Activated CD8-positive, alpha-beta T cell treated with anti-CD3 and anti-CD28 coated beads for 36 hours (primary cell): Measurements from ENCODE around the gene HOXD8. TPM values are rescaled to one million over a fixed set of nuclear protein-coding genes. Genes with fewer than 3 reads are reported as not detected.

Source experiments
- ATAC-seq: fragments of 200-7000 bp; cut with Tn5 transposase; one replicate; pipeline ENCODE4 v1.10.0; 2021; ENCODE audit warnings: mild to moderate bottlenecking, moderate library complexity
- CTCF ChIA-PET: fragments of 350-600 bp; sonication (Branson Sonifier 250); formaldehyde crosslinking; loops from one replicate; lab custom pipeline; 2021; ENCODE audit warnings: antibody characterized with exemption; lab: Charles Lee
- POLR2A ChIA-PET: fragments of 350-600 bp; sonication (Branson Sonifier 250); formaldehyde crosslinking; loops from one replicate; lab custom pipeline; 2021; ENCODE audit warnings: antibody characterized with exemption; lab: Charles Lee
- DNase-seq: peaks from one replicate; pipeline ENCODE4 v3.0.0-alpha.2; 2020
- H3K27ac Mint-ChIP-seq: one replicate; pipeline ENCODE4 v1.8.0; 2021; ENCODE audit warnings: mild to moderate bottlenecking, mixed read lengths
- H3K27me3 Mint-ChIP-seq: one replicate; pipeline ENCODE4 v1.8.0; 2021; ENCODE audit warnings: mixed read lengths
- H3K36me3 Mint-ChIP-seq: one replicate; pipeline ENCODE4 v1.8.0; 2021; ENCODE audit warnings: low read depth, mixed read lengths
- H3K4me1 Mint-ChIP-seq: one replicate; pipeline ENCODE4 v1.8.0; 2021; ENCODE audit warnings: low read depth, mixed read lengths
- H3K4me3 Mint-ChIP-seq: one replicate; pipeline ENCODE4 v1.8.0; 2021; ENCODE audit warnings: mild to moderate bottlenecking, moderate library complexity, mixed read lengths
- H3K9me3 Mint-ChIP-seq: one replicate; pipeline ENCODE4 v1.8.0; 2021; ENCODE audit warnings: mixed read lengths
- intact Hi-C: fragments of 100-400 bp; cut with micrococcal nuclease; formaldehyde crosslinking; loops from one replicate; pipeline ENCODE4 v1.10.0; 2022
- total RNA-seq, 2 experiments: library from RNA; stranded (reverse); gene quantifications; one replicate each; pipeline ENCODE4 v1.2.3, GENCODE V29; 2021
- TF ChIP-seq, protein P1 (sequence below): fragments of 200-600 bp; IDR thresholded peaks from one replicate; pipeline ENCODE4 v1.8.0; 2022; ENCODE audit warnings: antibody characterized with exemption, mild to moderate bottlenecking

The HOXD8 gene
- total RNA-seq, 2 experiments from 2014 or later = not detected

DNA sequence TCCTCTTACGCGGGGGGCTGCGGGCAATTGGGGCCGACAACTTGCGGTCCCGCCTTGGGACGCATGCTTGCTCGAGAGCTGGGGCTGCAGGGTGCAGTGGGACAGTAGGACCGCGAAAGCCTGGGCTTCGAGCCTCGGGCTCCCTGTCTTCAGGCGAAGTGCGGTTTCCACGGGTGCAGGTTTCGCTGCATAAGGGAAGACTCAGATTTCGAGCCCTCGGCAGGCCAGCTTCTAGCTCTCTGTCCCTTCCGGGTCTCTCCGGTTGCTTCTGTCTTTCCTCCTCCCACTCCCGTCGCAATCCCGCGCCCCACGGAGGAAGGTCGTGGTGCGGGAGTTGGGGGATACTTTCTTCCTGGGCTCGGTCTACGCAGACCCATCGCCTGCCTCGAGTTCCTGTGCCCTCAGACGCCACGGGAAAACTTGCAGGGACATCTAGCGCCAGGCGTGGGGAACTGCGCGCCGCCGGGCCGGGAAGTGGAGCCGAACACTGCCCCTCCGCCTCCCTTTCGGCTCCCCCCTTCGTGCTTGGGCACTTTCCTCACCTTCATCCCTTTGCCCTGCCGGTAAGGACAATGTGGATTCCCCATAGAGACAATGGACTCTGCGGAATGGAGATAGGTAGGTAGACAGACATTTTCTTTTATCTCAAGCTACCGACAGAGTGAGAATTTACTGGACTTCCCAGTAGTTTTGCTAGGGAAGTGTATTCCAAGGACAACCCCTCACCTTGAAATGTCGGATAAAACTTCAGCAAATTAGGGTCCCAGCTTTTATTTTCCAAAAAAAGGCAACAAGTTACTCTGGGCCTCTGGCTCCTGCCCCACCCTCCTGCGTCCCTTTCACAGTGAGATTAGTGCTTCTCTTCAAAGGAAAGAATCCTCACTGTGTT, 41.2 kb upstream of the HOXD8 start:
- ChIA-PET CTCF (interaction anchor here (1.7 to 2.4 kb wide), 3 partner anchors 9 to 398 kb away, joined by 6 to 17 read pairs (median 13); no protein-coding TSS in a partner anchor), POLR2A (no interaction called here)
- H3K27ac Mint-ChIP-seq = no peak overlapping the region
- peaks cover 8% of the 10 kb centered on the region for H3K36me3 Mint-ChIP-seq
- peak overlapping the region; percentile 20 for H3K4me3 Mint-ChIP-seq
- ATAC-seq (peak; percentile 30), DNase-seq (no peak)
- peaks cover 7% of the 10 kb centered on the region for H3K9me3 Mint-ChIP-seq
- intact Hi-C loops = loop anchor here (5.0 kb wide), 1 partner anchor 34 kb away; the partner anchor contains the start of gene HOXD9
- TF ChIP-seq, protein P1, sequence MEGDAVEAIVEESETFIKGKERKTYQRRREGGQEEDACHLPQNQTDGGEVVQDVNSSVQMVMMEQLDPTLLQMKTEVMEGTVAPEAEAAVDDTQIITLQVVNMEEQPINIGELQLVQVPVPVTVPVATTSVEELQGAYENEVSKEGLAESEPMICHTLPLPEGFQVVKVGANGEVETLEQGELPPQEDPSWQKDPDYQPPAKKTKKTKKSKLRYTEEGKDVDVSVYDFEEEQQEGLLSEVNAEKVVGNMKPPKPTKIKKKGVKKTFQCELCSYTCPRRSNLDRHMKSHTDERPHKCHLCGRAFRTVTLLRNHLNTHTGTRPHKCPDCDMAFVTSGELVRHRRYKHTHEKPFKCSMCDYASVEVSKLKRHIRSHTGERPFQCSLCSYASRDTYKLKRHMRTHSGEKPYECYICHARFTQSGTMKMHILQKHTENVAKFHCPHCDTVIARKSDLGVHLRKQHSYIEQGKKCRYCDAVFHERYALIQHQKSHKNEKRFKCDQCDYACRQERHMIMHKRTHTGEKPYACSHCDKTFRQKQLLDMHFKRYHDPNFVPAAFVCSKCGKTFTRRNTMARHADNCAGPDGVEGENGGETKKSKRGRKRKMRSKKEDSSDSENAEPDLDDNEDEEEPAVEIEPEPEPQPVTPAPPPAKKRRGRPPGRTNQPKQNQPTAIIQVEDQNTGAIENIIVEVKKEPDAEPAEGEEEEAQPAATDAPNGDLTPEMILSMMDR = no peak
- peaks cover 7% of the 10 kb centered on the region for H3K4me1 Mint-ChIP-seq
- peaks cover 85% of the 10 kb centered on the region for H3K27me3 Mint-ChIP-seq

DNA sequence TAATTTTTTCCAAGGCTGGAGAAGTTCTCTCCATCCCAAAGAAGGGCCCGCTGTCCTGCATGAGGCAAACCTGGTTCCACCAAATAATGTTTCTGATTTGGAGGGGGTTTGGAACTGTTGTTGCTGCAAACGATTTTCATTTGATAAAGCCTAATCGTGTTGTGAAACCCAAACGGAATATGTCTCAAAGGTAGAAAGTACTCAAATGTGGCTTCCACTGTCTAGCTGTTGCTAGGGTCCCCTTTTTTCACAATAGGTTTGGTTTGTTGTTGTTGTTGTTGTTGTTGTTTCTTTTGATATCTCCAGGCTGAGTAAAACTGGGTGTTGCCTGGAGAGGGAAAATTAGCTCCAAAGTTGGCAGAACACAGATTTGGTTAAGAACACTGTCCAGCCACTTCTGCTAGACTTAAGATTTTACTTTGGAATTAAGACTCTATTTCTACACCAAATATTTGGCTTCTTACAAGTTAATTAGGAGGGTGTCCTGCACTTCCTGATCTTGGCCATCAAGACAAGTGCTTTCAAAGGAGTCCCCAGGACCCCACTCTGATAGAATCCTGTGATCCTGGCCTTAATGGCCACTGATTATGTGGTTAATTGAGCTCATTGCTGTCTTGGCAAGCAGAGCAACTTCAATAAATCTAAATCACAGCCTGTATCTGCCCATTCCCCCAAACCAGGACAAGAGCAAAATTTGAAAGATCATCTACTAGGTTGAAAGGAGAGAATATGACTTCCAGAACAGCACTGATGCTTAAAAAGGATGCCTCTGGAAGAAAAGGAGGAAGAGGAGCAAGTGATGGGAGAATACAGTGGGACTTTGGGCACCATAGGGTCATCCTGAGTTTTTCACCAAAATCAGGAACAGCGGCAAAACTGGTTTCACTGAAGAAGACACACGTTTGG, 40.3 kb upstream of the HOXD8 start:
- H3K36me3 Mint-ChIP-seq = peaks cover 3% of the 10 kb centered on the region
- ChIA-PET POLR2A (no interaction called here), CTCF (interaction anchor here (1.7 to 2.4 kb wide), 3 partner anchors 8 to 399 kb away, joined by 6 to 17 read pairs (median 13); no protein-coding TSS in a partner anchor)
- peaks cover 85% of the 10 kb centered on the region for H3K27me3 Mint-ChIP-seq
- ATAC-seq (no peak), DNase-seq (no peak)
- H3K4me3 Mint-ChIP-seq = no peak overlapping the region
- intact Hi-C loops = loop anchor here (5.0 kb wide), 1 partner anchor 33 kb away; the partner anchor contains the start of gene HOXD9
- H3K27ac Mint-ChIP-seq = no peak overlapping the region
- H3K9me3 Mint-ChIP-seq = no peaks in the 10 kb centered on the region
- peaks cover 7% of the 10 kb centered on the region for H3K4me1 Mint-ChIP-seq
- TF ChIP-seq, protein P1 = no peak

DNA sequence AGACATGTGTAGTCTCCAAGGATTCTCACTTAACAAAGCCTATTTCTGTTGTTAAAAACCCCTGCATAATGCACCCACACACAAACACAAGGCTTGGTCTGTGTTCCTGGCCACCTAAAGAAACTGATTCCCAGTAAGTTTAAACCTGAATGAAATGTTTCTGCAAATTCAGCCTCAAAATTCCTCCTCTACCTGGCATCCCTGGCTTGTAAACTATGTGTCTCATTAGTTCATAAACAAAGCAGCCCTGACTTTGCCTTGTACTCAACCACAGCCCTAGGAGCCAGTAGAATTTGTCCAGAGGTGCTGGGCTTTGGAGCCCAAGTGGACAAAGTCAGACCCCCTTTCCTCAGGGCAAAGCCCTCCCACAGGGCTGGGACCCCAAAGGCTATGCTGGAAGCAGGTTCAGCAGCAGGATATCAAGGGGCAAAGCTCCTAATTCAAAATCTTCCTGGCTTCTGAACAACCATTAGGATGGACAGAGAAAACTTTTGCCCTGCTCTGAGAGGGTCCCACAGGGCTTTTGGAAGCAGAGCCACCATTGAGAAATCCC, 39.6 kb upstream of the HOXD8 start:
- no peak overlapping the region for H3K27ac Mint-ChIP-seq
- CTCF ChIA-PET = interaction anchor here (1.7 kb wide), 1 partner anchor 13 kb away, joined by 6 read pairs; no protein-coding TSS in a partner anchor

DNA sequence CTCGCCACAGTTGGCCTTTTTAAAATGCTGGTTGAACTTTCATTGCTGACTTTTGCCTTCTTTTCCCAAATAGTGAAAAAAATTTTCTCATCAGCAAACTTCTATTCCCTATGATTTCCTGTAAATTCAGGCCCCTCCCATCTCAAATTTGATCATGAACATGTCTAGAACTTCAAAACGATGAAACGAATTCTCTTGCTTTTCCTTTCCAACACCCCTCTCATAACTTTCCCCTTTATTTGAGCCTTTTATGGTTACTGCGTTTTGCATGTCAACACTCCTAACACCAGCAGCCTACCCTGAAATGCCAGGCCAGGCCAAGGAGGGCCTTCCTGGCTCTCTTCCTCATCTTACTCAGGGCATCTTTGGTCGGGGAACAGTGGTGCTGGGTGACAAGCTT, 38.6 kb upstream of the HOXD8 start:
- TF ChIP-seq, protein P1 = no peak
- intact Hi-C loops = no loop called here
- ChIA-PET CTCF (no interaction called here), POLR2A (no interaction called here)
- H3K27me3 Mint-ChIP-seq = peaks cover 87% of the 10 kb centered on the region
- H3K27ac Mint-ChIP-seq = no peak overlapping the region
- H3K36me3 Mint-ChIP-seq = peaks cover 3% of the 10 kb centered on the region
- H3K4me3 Mint-ChIP-seq = no peak overlapping the region
- H3K4me1 Mint-ChIP-seq = peaks cover 7% of the 10 kb centered on the region
- no peaks in the 10 kb centered on the region for H3K9me3 Mint-ChIP-seq
- no peak for DNase-seq
- no peak for ATAC-seq

More for the DNA sequence above, 39.6 kb upstream of the HOXD8 start:
- TF ChIP-seq, protein P1 = no peak
- POLR2A ChIA-PET = no interaction called here
- peaks cover 3% of the 10 kb centered on the region for H3K36me3 Mint-ChIP-seq
- H3K4me3 Mint-ChIP-seq = no peak overlapping the region
- H3K4me1 Mint-ChIP-seq = peaks cover 7% of the 10 kb centered on the region
- intact Hi-C loops = loop anchor here (5.0 kb wide), 1 partner anchor 32 kb away; the partner anchor contains the start of gene HOXD9
- H3K9me3 Mint-ChIP-seq = no peaks in the 10 kb centered on the region
- H3K27me3 Mint-ChIP-seq = peaks cover 84% of the 10 kb centered on the region
- no peak for ATAC-seq
- no peak for DNase-seq
